ENCODE measurements around the gene EPHA6.
"Not testable (repeated sequence)": the region's sequence is repeated elsewhere in the genome, so short reads cannot be mapped to it uniquely, and the experiment has no call there.

The EPHA6 gene

GRCh38 chr3:96915445-96915844, 101.1 kb downstream of the EPHA6 start:
- no peak for DNase-seq (ENCODE audit: low spot score)

- no peak for DNase-seq (ENCODE audit: low spot score)
Observed at GRCh38 chr3:96931119-96931862, 116.9 kb downstream of the EPHA6 start.

GRCh38 chr3:96942131-96942530, 127.7 kb downstream of the EPHA6 start:
- DNase-seq (ENCODE audit: low spot score), result not testable (repeated sequence)

- DNase-seq (ENCODE audit: low spot score), result no peak
Observed at GRCh38 chr3:96958856-96959255, 144.5 kb downstream of the EPHA6 start.

GRCh38 chr3:96959474-96959873, 145.1 kb downstream of the EPHA6 start:
- no peak for DNase-seq (ENCODE audit: low spot score)

GRCh38 chr3:96959901-96960641, 145.7 kb downstream of the EPHA6 start:
- no peak for DNase-seq (ENCODE audit: low spot score)

- no peak for DNase-seq (ENCODE audit: low spot score)
Observed at GRCh38 chr3:96960661-96961330, 146.4 kb downstream of the EPHA6 start.

GRCh38 chr3:96961576-96961975, 147.2 kb downstream of the EPHA6 start:
- no peak for DNase-seq (ENCODE audit: low spot score)

GRCh38 chr3:96966181-96966929, 152.0 kb downstream of the EPHA6 start:
- DNase-seq (ENCODE audit: low spot score), result no peak

- DNase-seq (ENCODE audit: low spot score), result no peak
Observed at GRCh38 chr3:96970211-96970610, 155.8 kb downstream of the EPHA6 start.

- no peak for DNase-seq (ENCODE audit: low spot score)
Observed at GRCh38 chr3:96977671-96978070, 163.3 kb downstream of the EPHA6 start.

- not testable (repeated sequence) for DNase-seq (ENCODE audit: low spot score)
Observed at GRCh38 chr3:96983716-96984115, 169.3 kb downstream of the EPHA6 start.

GRCh38 chr3:96986241-96986640, 171.8 kb downstream of the EPHA6 start:
- no peak for DNase-seq (ENCODE audit: low spot score)

GRCh38 chr3:96991231-96991630, 176.8 kb downstream of the EPHA6 start:
- no peak for DNase-seq (ENCODE audit: low spot score)

GRCh38 chr3:96991800-96992365, 177.5 kb downstream of the EPHA6 start:
- DNase-seq (ENCODE audit: low spot score), result no peak

GRCh38 chr3:96994988-96995387, 180.6 kb downstream of the EPHA6 start:
- no peak for DNase-seq (ENCODE audit: low spot score)

- no peak for DNase-seq (ENCODE audit: low spot score)
Observed at GRCh38 chr3:96996009-96996408, 181.6 kb downstream of the EPHA6 start.

- no peak for DNase-seq (ENCODE audit: low spot score)
Observed at GRCh38 chr3:97001611-97002010, 187.2 kb downstream of the EPHA6 start.

GRCh38 chr3:97009427-97010019, 195.1 kb downstream of the EPHA6 start:
- DNase-seq (ENCODE audit: low spot score), result no peak

- DNase-seq (ENCODE audit: low spot score), result no peak
Observed at GRCh38 chr3:97010881-97011657, 196.7 kb downstream of the EPHA6 start.

GRCh38 chr3:97021778-97022177, 207.4 kb downstream of the EPHA6 start:
- DNase-seq (ENCODE audit: low spot score), result no peak
